HepG2 (cell line): Measurements from ENCODE around the gene MFN2. TPM values are rescaled to one million over a fixed set of nuclear protein-coding genes. Genes with fewer than 3 reads are reported as not detected.

Experiments
- DNMT1 ChIP-seq: sonication (generic); formaldehyde crosslinking; IDR thresholded peaks from 2 replicates; pipeline ENCODE4 v1.5.1; 2020; ENCODE audit warnings: mild to moderate bottlenecking, missing genetic modification reagents
- FOXC1 ChIP-seq: sonication (generic); formaldehyde crosslinking; IDR thresholded peaks from 2 replicates; pipeline ENCODE4 v1.8.0; 2022; ENCODE audit warnings: mild to moderate bottlenecking, missing genetic modification reagents, borderline replicate concordance
- FOXK2 ChIP-seq: fragments of 450-650 bp; IDR thresholded peaks from 2 replicates; pipeline ENCODE4 v1.6.1; 2016
- KLF12 ChIP-seq: sonication (generic); formaldehyde crosslinking; IDR thresholded peaks from 2 replicates; pipeline ENCODE4 v1.4.0; 2020; ENCODE audit warnings: missing genetic modification reagents, borderline replicate concordance
- NFIB ChIP-seq: sonication (generic); formaldehyde crosslinking; IDR thresholded peaks from 2 replicates; pipeline ENCODE4 v1.9.0; 2021; ENCODE audit warnings: missing genetic modification reagents, mild to moderate bottlenecking, borderline replicate concordance
- PHF20 ChIP-seq: sonication (generic); formaldehyde crosslinking; IDR thresholded peaks from 2 replicates; pipeline ENCODE4 v1.5.0; 2020; ENCODE audit warnings: mild to moderate bottlenecking, missing genetic modification reagents
- PPARG ChIP-seq: conservative IDR thresholded peaks from 2 replicates; pipeline ENCODE4 v1.6.1; 2016; ENCODE audit warnings: missing biosample characterization, missing genetic modification reagents
- RARG ChIP-seq: sonication (generic); formaldehyde crosslinking; IDR thresholded peaks from 2 replicates; pipeline ENCODE4 v1.4.0; 2020; ENCODE audit warnings: low read depth, mild to moderate bottlenecking, missing genetic modification reagents
- SAFB2 ChIP-seq: sonication (generic); formaldehyde crosslinking; IDR thresholded peaks from 2 replicates; pipeline ENCODE4 v1.5.1; 2020; ENCODE audit warnings: missing genetic modification reagents, low read depth, mild to moderate bottlenecking, borderline replicate concordance
- STAG1 ChIP-seq: sonication (generic); formaldehyde crosslinking; IDR thresholded peaks from 2 replicates; pipeline ENCODE4 v1.4.0; 2020; ENCODE audit warnings: missing genetic modification reagents
- TAF1 ChIP-seq: sonication (generic); formaldehyde crosslinking; IDR thresholded peaks from 2 replicates; pipeline ENCODE4 v1.4.0; 2020; ENCODE audit warnings: missing genetic modification reagents
- TEAD2 ChIP-seq: sonication (generic); formaldehyde crosslinking; IDR thresholded peaks from 2 replicates; pipeline ENCODE4 v1.9.0; 2021; ENCODE audit warnings: missing genetic modification reagents
- TOE1 ChIP-seq: sonication (generic); formaldehyde crosslinking; IDR thresholded peaks from 2 replicates; pipeline ENCODE4 v1.4.0; 2020; ENCODE audit warnings: mild to moderate bottlenecking, missing genetic modification reagents
- ZFP41 ChIP-seq: sonication (generic); formaldehyde crosslinking; IDR thresholded peaks from 2 replicates; pipeline ENCODE4 v1.4.0; 2020; ENCODE audit warnings: mild to moderate bottlenecking, missing genetic modification reagents, borderline replicate concordance
- ZNF549 ChIP-seq: sonication (generic); formaldehyde crosslinking; IDR thresholded peaks from 2 replicates; pipeline ENCODE4 v1.5.0; 2020; ENCODE audit warnings: missing genetic modification reagents
- ZNF563 ChIP-seq: sonication (generic); formaldehyde crosslinking; IDR thresholded peaks from 2 replicates; pipeline ENCODE4 v1.8.0; 2022; ENCODE audit warnings: mild to moderate bottlenecking, moderate library complexity, missing genetic modification reagents
- ZNF570 ChIP-seq: sonication (generic); formaldehyde crosslinking; IDR thresholded peaks from 2 replicates; pipeline ENCODE4 v1.4.0; 2020; ENCODE audit warnings: mild to moderate bottlenecking, missing genetic modification reagents, borderline replicate concordance
- ZNF720 ChIP-seq: sonication (generic); formaldehyde crosslinking; IDR thresholded peaks from 2 replicates; pipeline ENCODE4 v1.4.0; 2020; ENCODE audit warnings: missing genetic modification reagents
- polyA plus RNA-seq, 8 experiments: library from polyadenylated mRNA; depleted of rRNA in 3 of 8; stranded (reverse) in 7 of 8; unstranded in 1 of 8; fragments of >200 nt; fragmentation: Illumina TruSeq in 4 of 8; extraction: Trizol in 4 of 8; gene quantifications; 2 replicates each; pipeline versions ENCODE4 v1.2.1 to v1.2.3, GENCODE V29; 2011 to 2016; ENCODE audit warnings: low read depth in 4 of 8, missing spikeins in 1 of 8, mixed read lengths in 1 of 8; ENCODE audit not compliant: insufficient read depth in 1 of 8
- total RNA-seq, 5 experiments: library from RNA; depleted of rRNA; stranded (reverse); fragments of >200 nt; fragmentation: Illumina TruSeq; extraction: Trizol; gene quantifications; 2 replicates each; pipeline ENCODE4 v1.2.3, GENCODE V29; 2016; ENCODE audit warnings: low read depth in 1 of 5
- TF ChIP-seq, protein P1 (sequence below): sonication (generic); formaldehyde crosslinking; IDR thresholded peaks from 2 replicates; pipeline ENCODE4 v1.4.0; 2020; ENCODE audit warnings: missing genetic modification reagents, borderline replicate concordance
- TF ChIP-seq, protein P2 (sequence below): sonication (generic); formaldehyde crosslinking; IDR thresholded peaks from 2 replicates; pipeline ENCODE4 v1.4.0; 2020; ENCODE audit warnings: mild to moderate bottlenecking, missing genetic modification reagents
- TF ChIP-seq, protein P3 (sequence below): sonication (generic); formaldehyde crosslinking; IDR thresholded peaks from 2 replicates; pipeline ENCODE4; 2020; ENCODE audit warnings: missing genetic modification reagents, mild to moderate bottlenecking, borderline replicate concordance
- TF ChIP-seq, protein P4 (sequence below): sonication (generic); formaldehyde crosslinking; IDR thresholded peaks from 2 replicates; pipeline ENCODE4 v1.4.0; 2020; ENCODE audit warnings: low read depth, mild to moderate bottlenecking, missing genetic modification reagents

MFN2 gene
- total and polyA plus RNA-seq, 2 of the 13 experiments (the other 11 are each of a cell fraction or from before 2014, with no cell fraction given), result 38.7 to 60.9 TPM

DNA sequence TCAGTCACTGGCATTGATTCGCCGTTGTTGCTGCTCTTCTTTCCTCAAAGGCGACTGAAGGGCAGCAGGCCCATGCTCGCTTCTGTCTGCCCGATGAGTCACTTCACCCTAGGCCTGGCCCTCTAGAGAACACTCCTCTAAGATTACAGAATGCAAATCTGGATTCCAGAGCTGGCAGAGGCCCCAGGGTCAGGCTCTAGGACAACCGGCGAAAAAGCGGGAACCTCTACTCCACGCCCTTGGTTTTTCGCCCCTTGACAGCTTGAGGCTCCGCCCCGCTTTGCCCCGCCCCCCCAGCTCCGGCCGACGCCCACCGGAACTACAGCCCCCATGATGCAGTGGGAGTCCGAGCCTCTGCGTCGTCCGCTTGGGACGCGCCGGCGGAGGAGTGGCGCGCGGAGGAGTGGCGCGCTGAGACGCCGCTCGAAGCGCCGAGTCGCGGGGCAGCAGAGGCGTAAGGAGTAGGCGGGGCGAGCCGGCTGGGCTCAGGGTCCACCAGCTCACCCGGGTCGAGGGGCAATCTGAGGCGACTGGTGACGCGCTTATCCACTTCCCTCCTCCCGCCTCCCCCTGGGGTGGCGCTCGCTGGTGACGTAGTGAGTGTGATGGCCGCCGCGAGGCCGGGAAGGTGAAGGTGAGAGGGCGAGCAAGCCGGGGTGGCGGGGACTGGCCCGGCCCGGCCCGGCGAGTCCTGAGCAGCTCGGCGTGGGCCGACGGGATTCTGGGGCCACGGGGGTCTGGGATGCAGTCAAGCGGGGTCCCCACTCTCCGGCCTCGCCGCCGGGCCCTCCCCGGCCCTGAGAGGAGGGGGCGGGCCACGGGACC is at the start of gene MFN2 (continued):
- TF ChIP-seq DNMT1 (CRISPR knock-in tag) (no peak), RARG (CRISPR knock-in tag) (no peak), ZNF720 (CRISPR knock-in tag) (no peak), FOXC1 (CRISPR knock-in tag) (peak; percentile 36; the same call in 1 of the 2 replicates), ZNF549 (no peak), ZNF563 (peak; percentile 23; the same call in 1 of the 2 replicates), TAF1 (CRISPR knock-in tag) (peak; percentile 87), PHF20 (peak; percentile 93), KLF12 (CRISPR knock-in tag) (0 out of 2 replicates have a peak, but pooled peaks have one; percentile 74), ZFP41 (CRISPR knock-in tag) (no peak), TEAD2 (CRISPR knock-in tag) (no peak), ZNF570 (CRISPR knock-in tag) (no peak), TOE1 (CRISPR knock-in tag) (0 out of 2 replicates have a peak, but pooled peaks have one; percentile 68), PPARG (CRISPR knock-in tag) (peak; percentile 46), NFIB (CRISPR knock-in tag) (no peak), SAFB2 (CRISPR knock-in tag) (no peak; the same call in 1 of the 2 replicates), STAG1 (CRISPR knock-in tag) (no peak), FOXK2 (no peak; the same call in 1 of the 2 replicates)
- TF ChIP-seq, protein P1, sequence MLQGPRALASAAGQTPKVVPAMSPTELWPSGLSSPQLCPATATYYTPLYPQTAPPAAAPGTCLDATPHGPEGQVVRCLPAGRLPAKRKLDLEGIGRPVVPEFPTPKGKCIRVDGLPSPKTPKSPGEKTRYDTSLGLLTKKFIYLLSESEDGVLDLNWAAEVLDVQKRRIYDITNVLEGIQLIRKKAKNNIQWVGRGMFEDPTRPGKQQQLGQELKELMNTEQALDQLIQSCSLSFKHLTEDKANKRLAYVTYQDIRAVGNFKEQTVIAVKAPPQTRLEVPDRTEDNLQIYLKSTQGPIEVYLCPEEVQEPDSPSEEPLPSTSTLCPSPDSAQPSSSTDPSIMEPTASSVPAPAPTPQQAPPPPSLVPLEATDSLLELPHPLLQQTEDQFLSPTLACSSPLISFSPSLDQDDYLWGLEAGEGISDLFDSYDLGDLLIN (CRISPR knock-in tag), result peak; percentile 66; the same call in 1 of the 2 replicates
- TF ChIP-seq, protein P2, sequence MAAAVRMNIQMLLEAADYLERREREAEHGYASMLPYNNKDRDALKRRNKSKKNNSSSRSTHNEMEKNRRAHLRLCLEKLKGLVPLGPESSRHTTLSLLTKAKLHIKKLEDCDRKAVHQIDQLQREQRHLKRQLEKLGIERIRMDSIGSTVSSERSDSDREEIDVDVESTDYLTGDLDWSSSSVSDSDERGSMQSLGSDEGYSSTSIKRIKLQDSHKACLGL (CRISPR knock-in tag), result peak; percentile 76
- TF ChIP-seq, protein P3, sequence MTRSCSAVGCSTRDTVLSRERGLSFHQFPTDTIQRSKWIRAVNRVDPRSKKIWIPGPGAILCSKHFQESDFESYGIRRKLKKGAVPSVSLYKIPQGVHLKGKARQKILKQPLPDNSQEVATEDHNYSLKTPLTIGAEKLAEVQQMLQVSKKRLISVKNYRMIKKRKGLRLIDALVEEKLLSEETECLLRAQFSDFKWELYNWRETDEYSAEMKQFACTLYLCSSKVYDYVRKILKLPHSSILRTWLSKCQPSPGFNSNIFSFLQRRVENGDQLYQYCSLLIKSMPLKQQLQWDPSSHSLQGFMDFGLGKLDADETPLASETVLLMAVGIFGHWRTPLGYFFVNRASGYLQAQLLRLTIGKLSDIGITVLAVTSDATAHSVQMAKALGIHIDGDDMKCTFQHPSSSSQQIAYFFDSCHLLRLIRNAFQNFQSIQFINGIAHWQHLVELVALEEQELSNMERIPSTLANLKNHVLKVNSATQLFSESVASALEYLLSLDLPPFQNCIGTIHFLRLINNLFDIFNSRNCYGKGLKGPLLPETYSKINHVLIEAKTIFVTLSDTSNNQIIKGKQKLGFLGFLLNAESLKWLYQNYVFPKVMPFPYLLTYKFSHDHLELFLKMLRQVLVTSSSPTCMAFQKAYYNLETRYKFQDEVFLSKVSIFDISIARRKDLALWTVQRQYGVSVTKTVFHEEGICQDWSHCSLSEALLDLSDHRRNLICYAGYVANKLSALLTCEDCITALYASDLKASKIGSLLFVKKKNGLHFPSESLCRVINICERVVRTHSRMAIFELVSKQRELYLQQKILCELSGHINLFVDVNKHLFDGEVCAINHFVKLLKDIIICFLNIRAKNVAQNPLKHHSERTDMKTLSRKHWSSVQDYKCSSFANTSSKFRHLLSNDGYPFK (CRISPR knock-in tag), result peak; percentile 80; the same call in 1 of the 2 replicates
- TF ChIP-seq, protein P4, sequence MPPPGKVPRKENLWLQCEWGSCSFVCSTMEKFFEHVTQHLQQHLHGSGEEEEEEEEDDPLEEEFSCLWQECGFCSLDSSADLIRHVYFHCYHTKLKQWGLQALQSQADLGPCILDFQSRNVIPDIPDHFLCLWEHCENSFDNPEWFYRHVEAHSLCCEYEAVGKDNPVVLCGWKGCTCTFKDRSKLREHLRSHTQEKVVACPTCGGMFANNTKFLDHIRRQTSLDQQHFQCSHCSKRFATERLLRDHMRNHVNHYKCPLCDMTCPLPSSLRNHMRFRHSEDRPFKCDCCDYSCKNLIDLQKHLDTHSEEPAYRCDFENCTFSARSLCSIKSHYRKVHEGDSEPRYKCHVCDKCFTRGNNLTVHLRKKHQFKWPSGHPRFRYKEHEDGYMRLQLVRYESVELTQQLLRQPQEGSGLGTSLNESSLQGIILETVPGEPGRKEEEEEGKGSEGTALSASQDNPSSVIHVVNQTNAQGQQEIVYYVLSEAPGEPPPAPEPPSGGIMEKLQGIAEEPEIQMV, result peak; percentile 84
